Gastrocnemius medialis (tissue), 4 donors: ENCODE results near the gene ZNF329. TPM values are rescaled to one million over a fixed set of nuclear protein-coding genes. Genes with fewer than 3 reads are reported as not detected.

Source experiments
- ATAC-seq, 2 donors: fragments of 150-250 bp; one replicate each; pipeline ENCODE4 v1.9.1; 2016
- DNase-seq, 2 donors: peaks; one replicate each; pipeline ENCODE4 v3.0.0-alpha.2; 2019
- H3K27ac ChIP-seq, 4 donors: fragments of 200-600 bp; sonication (generic); 1 replicate in 1 of 4; 2 replicates in 3 of 4; pipeline ENCODE4 v1.5.1; 2016 to 2018; ENCODE audit warnings: mild to moderate bottlenecking in 2 of 4, moderate library complexity in 1 of 4
- H3K27me3 ChIP-seq, 3 donors: fragments of 200-600 bp; sonication (generic) in 2 of 3; 1 replicate in 1 of 3; 2 replicates in 2 of 3; pipeline versions ENCODE4 v1.5.1 to v1.6.0; 2016 to 2019; ENCODE audit warnings: mild to moderate bottlenecking in 1 of 3, moderate library complexity in 1 of 3
- H3K36me3 ChIP-seq, 2 donors: fragments of 200-600 bp; sonication (generic) in 1 of 2; one replicate each; pipeline ENCODE4 v1.5.1; 2017 to 2018
- H3K4me1 ChIP-seq, 2 donors: fragments of 200-600 bp; sonication (generic) in 1 of 2; one replicate each; pipeline ENCODE4 v1.5.1; 2016 to 2017; ENCODE audit warnings: mild to moderate bottlenecking in 2 of 2
- H3K4me3 ChIP-seq, 4 donors: fragments of 200-600 bp; sonication (generic) in 3 of 4; 1 replicate in 1 of 4; 2 replicates in 3 of 4; pipeline ENCODE4 v1.5.1; 2016 to 2019; ENCODE audit warnings: mild to moderate bottlenecking in 2 of 4
- H3K9me3 ChIP-seq, 3 donors: fragments of 200-600 bp; sonication (generic) in 2 of 3; 1 replicate in 1 of 3; 2 replicates in 2 of 3; pipeline ENCODE4 v1.5.1; 2016 to 2019
- POLR2A ChIP-seq, 2 donors: fragments of 450-650 bp; IDR thresholded peaks; one replicate each; pipeline ENCODE4 v1.6.1; 2017; ENCODE audit warnings: antibody characterized with exemption in 2 of 2, mild to moderate bottlenecking in 2 of 2, moderate library complexity in 2 of 2
- in situ Hi-C, 4 donors: fragments of 200-750 bp; cut with MboI; loops; one replicate each; pipeline versions ENCODE4 v1.15.0 to v1.8.0; 2017; ENCODE audit warnings: low sequenced_read_pairs in 4 of 4
- intact Hi-C: fragments of 100-400 bp; cut with DNase I; formaldehyde crosslinking; loops from one replicate; pipeline ENCODE4 v1.15.1; 2023; ENCODE audit warnings: low total_unique reads
- total RNA-seq, 4 donors: library from RNA; depleted of rRNA; stranded (reverse); fragments of >200 nt; gene quantifications; one replicate each; pipeline versions ENCODE4 v1.1.0 to v1.2.3, GENCODE V29; 2016
- TF ChIP-seq, protein P1 (sequence below), 5 experiments: fragments of 450-650 bp in 3 of 5; fragments of 200-600 bp in 2 of 5; sonication (generic) in 2 of 5; IDR thresholded peaks in 4 of 5; conservative IDR thresholded peaks in 1 of 5; 1 replicate in 4 of 5; 2 replicates in 1 of 5; pipeline ENCODE4 v1.5.1; 2016 to 2019; ENCODE audit warnings: antibody characterized with exemption in 5 of 5, mild to moderate bottlenecking in 3 of 5, moderate library complexity in 3 of 5

ZNF329 gene
- total RNA-seq, 4 donors from 2014 or later = 1.3 to 2.0 (median 1.7) TPM

DNA sequence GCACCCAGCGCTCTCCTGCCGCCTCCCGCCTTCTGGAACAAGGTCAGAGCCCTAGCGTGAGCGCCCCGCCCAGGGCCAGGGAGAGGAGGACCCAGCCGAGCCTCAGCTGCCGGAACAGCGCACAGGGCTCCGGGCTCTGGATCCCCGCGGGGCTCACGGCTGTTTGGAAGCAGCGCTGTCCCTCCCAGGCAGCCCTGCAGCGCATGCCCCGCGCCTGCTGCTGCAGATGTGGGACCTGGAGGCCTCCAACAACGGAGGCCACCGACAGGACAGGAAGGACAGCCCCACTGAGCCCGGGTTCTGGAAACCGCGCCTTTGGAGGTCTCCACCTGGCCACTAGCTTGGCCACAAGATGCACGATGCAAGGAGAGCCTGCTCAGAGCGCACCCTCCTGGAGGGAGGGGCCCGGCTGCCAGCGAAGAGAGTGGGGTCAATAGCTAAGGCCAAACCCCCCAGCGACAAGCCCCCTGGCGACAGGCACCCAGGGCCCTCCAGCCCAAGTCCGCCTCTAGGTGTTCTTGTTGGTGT lies 65.2 kb downstream of the ZNF329 start:
- peaks cover 4 to 43% of the 10 kb centered on the region in 2 donors for H3K36me3 ChIP-seq
- TF ChIP-seq, protein P1, sequence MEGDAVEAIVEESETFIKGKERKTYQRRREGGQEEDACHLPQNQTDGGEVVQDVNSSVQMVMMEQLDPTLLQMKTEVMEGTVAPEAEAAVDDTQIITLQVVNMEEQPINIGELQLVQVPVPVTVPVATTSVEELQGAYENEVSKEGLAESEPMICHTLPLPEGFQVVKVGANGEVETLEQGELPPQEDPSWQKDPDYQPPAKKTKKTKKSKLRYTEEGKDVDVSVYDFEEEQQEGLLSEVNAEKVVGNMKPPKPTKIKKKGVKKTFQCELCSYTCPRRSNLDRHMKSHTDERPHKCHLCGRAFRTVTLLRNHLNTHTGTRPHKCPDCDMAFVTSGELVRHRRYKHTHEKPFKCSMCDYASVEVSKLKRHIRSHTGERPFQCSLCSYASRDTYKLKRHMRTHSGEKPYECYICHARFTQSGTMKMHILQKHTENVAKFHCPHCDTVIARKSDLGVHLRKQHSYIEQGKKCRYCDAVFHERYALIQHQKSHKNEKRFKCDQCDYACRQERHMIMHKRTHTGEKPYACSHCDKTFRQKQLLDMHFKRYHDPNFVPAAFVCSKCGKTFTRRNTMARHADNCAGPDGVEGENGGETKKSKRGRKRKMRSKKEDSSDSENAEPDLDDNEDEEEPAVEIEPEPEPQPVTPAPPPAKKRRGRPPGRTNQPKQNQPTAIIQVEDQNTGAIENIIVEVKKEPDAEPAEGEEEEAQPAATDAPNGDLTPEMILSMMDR (IDR thresholded peaks at IDR 0.05 in 4 of 5, conservative IDR thresholded peaks at IDR 0.05 in 1 of 5) = no peak
- no peak for TF ChIP-seq POLR2A (IDR thresholded peaks at IDR 0.05)
- H3K27ac ChIP-seq = no peak overlapping the region
- intact Hi-C loops = no loop called here
- in situ Hi-C loops = no loop called here
- H3K4me1 ChIP-seq = no peaks in the 10 kb centered on the region
- ATAC-seq (no peak), DNase-seq (no peak)
- no peak overlapping the region for H3K4me3 ChIP-seq
- peaks cover 0 to 16% (median 13%) of the 10 kb centered on the region in 3 donors for H3K9me3 ChIP-seq
- no peaks in the 10 kb centered on the region for H3K27me3 ChIP-seq

DNA sequence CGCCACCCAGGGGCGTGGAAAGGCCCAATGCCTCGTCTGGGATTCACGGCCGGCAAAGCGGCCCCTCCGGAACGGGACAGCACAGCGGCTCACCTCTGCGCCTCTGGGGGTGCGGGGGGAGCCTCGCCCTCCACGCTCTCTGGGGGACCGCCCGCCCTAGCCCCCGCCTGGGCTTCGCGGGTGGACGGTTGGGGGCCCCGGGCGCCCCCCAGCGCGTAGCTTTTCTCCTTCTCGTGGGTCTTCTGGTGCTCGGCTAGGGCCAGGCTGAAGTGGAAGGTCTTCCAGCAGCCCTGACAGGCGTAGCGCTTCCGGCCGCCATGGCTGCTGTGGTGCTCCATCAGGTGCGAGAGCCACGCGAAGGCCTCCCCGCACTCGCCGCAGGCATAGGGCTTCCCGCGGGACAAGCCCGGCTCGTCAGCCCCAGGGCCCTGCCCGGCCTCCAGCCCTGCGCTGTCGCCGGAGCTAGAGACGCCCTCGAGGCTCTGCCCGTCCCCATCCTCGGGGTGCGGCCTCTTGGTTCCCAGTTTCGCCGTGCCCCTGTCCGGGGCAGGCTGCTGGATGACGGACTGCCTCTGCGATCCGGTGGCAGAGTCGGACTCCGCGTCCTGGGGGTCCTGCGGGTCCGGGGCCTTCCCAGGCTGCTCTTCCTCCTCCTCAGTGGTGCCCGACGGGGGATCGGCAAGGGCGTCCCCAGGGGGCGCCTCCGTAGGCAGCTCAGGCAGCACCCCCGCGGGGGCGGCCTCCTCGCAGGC lies 65.8 kb downstream of the ZNF329 start:
- intact Hi-C loops = no loop called here
- in situ Hi-C loops = no loop called here
- Histone ChIP-seq H3K27ac (no peak overlapping the region), H3K4me3 (no peak overlapping the region), H3K4me1 (no peaks in the 10 kb centered on the region), H3K9me3 (peaks cover 0 to 16% (median 14%) of the 10 kb centered on the region in 3 donors), H3K27me3 (no peaks in the 10 kb centered on the region), H3K36me3 (peaks cover 4 to 43% of the 10 kb centered on the region in 2 donors)
- TF ChIP-seq POLR2A (IDR thresholded peaks at IDR 0.05) = no peak
- TF ChIP-seq, protein P1 (IDR thresholded peaks at IDR 0.05 in 4 of 5, conservative IDR thresholded peaks at IDR 0.05 in 1 of 5) = no peak
- ATAC-seq = no peak
- DNase-seq = no peak

DNA sequence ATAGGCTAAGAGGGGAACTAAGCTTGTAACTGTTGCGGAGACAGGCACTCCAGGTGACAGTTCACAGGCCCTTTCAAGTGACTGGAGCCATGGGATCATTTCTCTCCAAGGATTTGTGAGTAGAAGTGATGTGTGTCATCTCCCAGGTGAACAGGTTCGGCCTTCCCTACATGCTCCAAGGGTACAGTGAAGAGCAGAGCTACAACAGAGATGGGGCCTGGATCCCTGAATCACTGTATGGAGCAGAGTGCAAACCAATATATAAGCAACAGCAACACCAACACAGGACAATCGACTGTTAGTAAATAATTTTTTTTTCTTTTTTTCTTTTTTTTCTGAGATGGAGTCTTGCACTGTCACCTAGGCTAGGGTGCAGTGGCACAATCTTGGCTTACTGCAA lies 67.6 kb downstream of the ZNF329 start:
- ATAC-seq (no peak), DNase-seq (no peak)
- intact Hi-C loops (no loop called here), in situ Hi-C loops (no loop called here)
- H3K27ac ChIP-seq = no peak overlapping the region
- TF ChIP-seq, protein P1 (IDR thresholded peaks at IDR 0.05 in 4 of 5, conservative IDR thresholded peaks at IDR 0.05 in 1 of 5) = no peak
- TF ChIP-seq POLR2A (IDR thresholded peaks at IDR 0.05) = no peak
- peaks cover 4 to 43% of the 10 kb centered on the region in 2 donors for H3K36me3 ChIP-seq
- peaks cover 0 to 16% (median 11%) of the 10 kb centered on the region in 3 donors for H3K9me3 ChIP-seq
- no peaks in the 10 kb centered on the region for H3K4me1 ChIP-seq
- no peaks in the 10 kb centered on the region for H3K27me3 ChIP-seq
- H3K4me3 ChIP-seq = no peak overlapping the region

DNA sequence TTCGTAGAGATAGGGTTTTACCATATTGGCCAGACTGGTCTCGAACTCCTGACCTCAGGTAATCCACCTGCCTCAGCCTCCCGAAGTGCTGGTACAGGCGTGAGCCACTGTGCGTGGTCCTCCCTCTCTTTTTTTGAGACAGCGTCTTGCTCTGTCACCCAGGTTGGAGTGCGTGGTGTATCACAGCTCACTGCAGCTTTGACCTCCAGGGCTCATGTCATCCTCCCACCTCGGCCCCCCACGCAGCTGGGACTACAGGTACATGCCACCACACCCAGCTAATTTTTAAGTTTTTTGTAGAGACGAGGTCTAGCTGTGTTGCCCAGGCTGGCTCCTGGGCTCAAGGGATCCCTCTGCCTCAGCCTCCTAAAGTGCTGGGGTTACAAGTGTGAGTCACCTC lies 70.8 kb downstream of the ZNF329 start:
- H3K9me3 ChIP-seq = peaks cover 0 to 21% (median 11%) of the 10 kb centered on the region in 3 donors
- no peak overlapping the region for H3K27ac ChIP-seq
- TF ChIP-seq POLR2A (IDR thresholded peaks at IDR 0.05) = no peak
- TF ChIP-seq, protein P1 (IDR thresholded peaks at IDR 0.05 in 4 of 5, conservative IDR thresholded peaks at IDR 0.05 in 1 of 5) = no peak
- ATAC-seq (no peak), DNase-seq (no peak)
- in situ Hi-C loops (no loop called here), intact Hi-C loops (no loop called here)
- no peaks in the 10 kb centered on the region for H3K4me1 ChIP-seq
- no peaks in the 10 kb centered on the region for H3K27me3 ChIP-seq
- H3K36me3 ChIP-seq = peaks cover 4 to 14% of the 10 kb centered on the region in 2 donors
- no peak overlapping the region for H3K4me3 ChIP-seq

Other genes with a start within 250 kb of the ZNF329 start
- 1 to 10 TPM; 2.6 to 8.4 (median 4.6) TPM for gene ZNF417, start 234.2 kb downstream of the ZNF329 start, total RNA-seq
- gene ZNF418, start 215.4 kb downstream of the ZNF329 start, total RNA-seq = 1 to 10 TPM in 2 of 4 donors, under 1 TPM in 2; 0.52 to 2.4 (median 0.87) TPM
- gene ZNF256, start 203.1 kb downstream of the ZNF329 start, total RNA-seq = 1 to 10 TPM in 2 of 4 donors, under 1 TPM in 2; 0.93 to 2.6 (median 1.4) TPM
- gene C19orf18, start 176.3 kb downstream of the ZNF329 start, total RNA-seq = not detected
- gene ZNF606, start 148.0 kb downstream of the ZNF329 start, total RNA-seq = 10 to 100 TPM in 1 of 4 donors, 1 to 10 TPM in 3; 2.9 to 15.3 (median 6.6) TPM
- not detected for gene ZSCAN1, start 116.8 kb downstream of the ZNF329 start, total RNA-seq
- gene ZNF135, start 91.5 kb downstream of the ZNF329 start, total RNA-seq = under 1 TPM; 0.36 to 0.73 (median 0.53) TPM
- gene ZSCAN18, start 52.6 kb downstream of the ZNF329 start, total RNA-seq = 10 to 100 TPM; 11.2 to 20.6 (median 15.2) TPM
- gene ZNF274, start 32.3 kb upstream of the ZNF329 start, total RNA-seq = 10 to 100 TPM in 3 of 4 donors, 1 to 10 TPM in 1; 9.0 to 20.7 (median 13.4) TPM
- gene ZNF544, start 78.1 kb upstream of the ZNF329 start, total RNA-seq = 1 to 10 TPM; 3.8 to 9.5 (median 6.0) TPM
- gene ZNF8, start 128.2 kb upstream of the ZNF329 start, total RNA-seq = 1 to 10 TPM in 2 of 4 donors, under 1 TPM in 2; 0.78 to 2.1 (median 1.2) TPM
- 10 to 100 TPM; 27.1 to 38.2 (median 32.4) TPM for gene ERVK3-1, start 154.6 kb upstream of the ZNF329 start, total RNA-seq
- 1 to 10 TPM; 1.1 to 2.4 (median 1.8) TPM for gene ZSCAN22, start 176.2 kb upstream of the ZNF329 start, total RNA-seq
- gene A1BG, start 202.7 kb upstream of the ZNF329 start, total RNA-seq = 10 to 100 TPM in 1 of 4 donors, 1 to 10 TPM in 2, not detected in 1; 4.5 to 12.5 (median 9.0) TPM
- gene ZNF497, start 212.0 kb upstream of the ZNF329 start, total RNA-seq = under 1 TPM in 3 of 4 donors, not detected in 1; 0.07 to 0.87 (median 0.36) TPM
- gene ZNF837, start 230.2 kb upstream of the ZNF329 start, total RNA-seq = under 1 TPM in 2 of 4 donors, not detected in 2; 0.11 to 0.36 TPM
- 1,000 to 10,000 TPM; 1,345 to 1,665 (median 1,438) TPM for gene RPS5, start 236.5 kb upstream of the ZNF329 start, total RNA-seq
- gene RNF225, start 244.9 kb upstream of the ZNF329 start, total RNA-seq = not detected